Hepatocyte (in vitro differentiated cells): ENCODE measurements around the gene SEC63.

ENCODE experiments used
- EZH2 ChIP-seq: fragments of 200-600 bp; sonication (generic); IDR thresholded peaks from 2 replicates; pipeline ENCODE4 v1.6.1; 2016; ENCODE audit warnings: antibody characterized with exemption, mild to moderate bottlenecking, borderline replicate concordance
- EZH2phosphoT487 ChIP-seq: fragments of 200-600 bp; sonication (generic); IDR thresholded peaks from one replicate; pipeline ENCODE4 v1.6.1; 2018; ENCODE audit warnings: antibody characterized with exemption, mild to moderate bottlenecking, low read depth, moderate library complexity; ENCODE audit not compliant: unreplicated experiment, severe bottlenecking
- TF ChIP-seq, protein P1 (sequence below): fragments of 200-600 bp; sonication (generic); IDR thresholded peaks from 2 replicates; pipeline ENCODE4 v1.5.1; 2016; ENCODE audit warnings: antibody characterized with exemption, mild to moderate bottlenecking; ENCODE audit not compliant: poor library complexity

DNA sequence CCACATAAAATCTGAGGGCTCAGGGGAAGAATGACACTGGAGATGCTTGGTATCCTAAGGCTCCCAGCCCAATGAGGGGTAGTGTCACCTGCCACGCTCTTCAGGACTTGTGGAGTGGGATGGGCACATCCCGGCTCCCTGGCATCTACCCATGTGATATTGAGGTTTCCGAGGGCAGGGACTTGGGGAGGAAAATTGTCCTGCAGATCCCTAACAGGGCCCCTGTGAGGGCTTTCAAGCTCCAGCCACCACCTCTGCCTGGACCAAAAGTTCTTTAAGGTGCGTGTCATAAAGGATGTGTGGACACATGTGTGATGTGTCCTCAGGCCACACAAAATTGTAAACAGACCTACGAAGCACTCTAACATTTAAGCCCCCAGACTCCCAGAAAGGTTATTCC, 136.4 kb downstream of the SEC63 start:
- TF ChIP-seq EZH2phosphoT487 (no peak), EZH2 (no peak)
- TF ChIP-seq, protein P1, sequence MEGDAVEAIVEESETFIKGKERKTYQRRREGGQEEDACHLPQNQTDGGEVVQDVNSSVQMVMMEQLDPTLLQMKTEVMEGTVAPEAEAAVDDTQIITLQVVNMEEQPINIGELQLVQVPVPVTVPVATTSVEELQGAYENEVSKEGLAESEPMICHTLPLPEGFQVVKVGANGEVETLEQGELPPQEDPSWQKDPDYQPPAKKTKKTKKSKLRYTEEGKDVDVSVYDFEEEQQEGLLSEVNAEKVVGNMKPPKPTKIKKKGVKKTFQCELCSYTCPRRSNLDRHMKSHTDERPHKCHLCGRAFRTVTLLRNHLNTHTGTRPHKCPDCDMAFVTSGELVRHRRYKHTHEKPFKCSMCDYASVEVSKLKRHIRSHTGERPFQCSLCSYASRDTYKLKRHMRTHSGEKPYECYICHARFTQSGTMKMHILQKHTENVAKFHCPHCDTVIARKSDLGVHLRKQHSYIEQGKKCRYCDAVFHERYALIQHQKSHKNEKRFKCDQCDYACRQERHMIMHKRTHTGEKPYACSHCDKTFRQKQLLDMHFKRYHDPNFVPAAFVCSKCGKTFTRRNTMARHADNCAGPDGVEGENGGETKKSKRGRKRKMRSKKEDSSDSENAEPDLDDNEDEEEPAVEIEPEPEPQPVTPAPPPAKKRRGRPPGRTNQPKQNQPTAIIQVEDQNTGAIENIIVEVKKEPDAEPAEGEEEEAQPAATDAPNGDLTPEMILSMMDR: no peak
